HL-60/S4 (cell line): ENCODE results near the gene EIF2B1.

Source experiments
- in situ Hi-C: fragments of 300-500 bp; cut with MboI; formaldehyde crosslinking; loops from 2 replicates; pipeline ENCODE4 v1.14.3; 2022; ENCODE audit warnings: low sequenced_read_pairs

EIF2B1 gene

GRCh38 chr12:123571343-123571813 lies 62.1 kb downstream of the EIF2B1 start:
- in situ Hi-C loops: no loop called here
